ENCODE data around the gene EBF4.

GRCh38 chr20:2673453-2673852 is 19.1 kb upstream of the EBF4 start:
- TF ChIP-seq CTCF (IDR thresholded peaks at IDR 0.05) (no peak), ZFX (IDR thresholded peaks at IDR 0.05; ENCODE audit: borderline replicate concordance) (no peak)
